MCF 10A (cell line): ENCODE results near the gene MYBL2. TPM values are rescaled to one million over a fixed set of nuclear protein-coding genes. Genes with fewer than 3 reads are reported as not detected.

Experiments
- BruUV-seq: library from RNA; stranded (reverse); fragments of 400-500 nt; replicated peaks from 2 replicates; lab custom pipeline; 2021; lab: Mats Ljungman, UMichigan
- CTCF ChIA-PET: fragments of 300-600 bp; sonication (Branson Sonifier 250); formaldehyde crosslinking; extraction: SDS; loops from one replicate; lab custom pipeline; 2021; ENCODE audit warnings: antibody characterized with exemption, inconsistent platforms; lab: Yijun Ruan, JAX
- POLR2A ChIA-PET: fragments of 300-600, 350-650 bp; sonication (Branson Sonifier 250); formaldehyde crosslinking; extraction: SDS; loops from one replicate; lab custom pipeline; 2020; ENCODE audit warnings: antibody characterized with exemption, inconsistent platforms; lab: Yijun Ruan, JAX
- DNase-seq: peaks from one replicate; pipeline ENCODE4 v3.0.0-alpha.2; 2018; ENCODE audit not compliant: unreplicated experiment
- H3K27ac Mint-ChIP-seq: one replicate; pipeline ENCODE4 v1.8.0; 2022; ENCODE audit warnings: mild to moderate bottlenecking, low read depth, mixed read lengths; ENCODE audit not compliant: unreplicated experiment
- H3K27me3 Mint-ChIP-seq: one replicate; pipeline ENCODE4 v1.8.0; 2022; ENCODE audit warnings: mixed read lengths; ENCODE audit not compliant: insufficient read depth, unreplicated experiment
- H3K36me3 Mint-ChIP-seq: one replicate; pipeline ENCODE4 v1.8.0; 2022; ENCODE audit warnings: mild to moderate bottlenecking, moderate library complexity, mixed read lengths; ENCODE audit not compliant: insufficient read depth, unreplicated experiment
- H3K4me1 Mint-ChIP-seq: one replicate; pipeline ENCODE4 v1.8.0; 2022; ENCODE audit warnings: mixed read lengths; ENCODE audit not compliant: insufficient read depth, unreplicated experiment
- H3K4me3 Mint-ChIP-seq: one replicate; pipeline ENCODE4 v1.8.0; 2022; ENCODE audit warnings: mild to moderate bottlenecking, moderate library complexity, mixed read lengths; ENCODE audit not compliant: unreplicated experiment
- H3K9me3 Mint-ChIP-seq: one replicate; pipeline ENCODE4 v1.8.0; 2022; ENCODE audit warnings: mixed read lengths; ENCODE audit not compliant: unreplicated experiment
- CTCF ChIP-seq: fragments of 200-600 bp; IDR thresholded peaks from one replicate; pipeline ENCODE4 v1.8.0; 2022; ENCODE audit warnings: antibody characterized with exemption, mild to moderate bottlenecking; ENCODE audit not compliant: unreplicated experiment
- intact Hi-C: fragments of 100-400 bp; cut with micrococcal nuclease; formaldehyde crosslinking; loops from 2 replicates; pipeline ENCODE4 v1.14.1; 2022
- total RNA-seq: library from RNA; stranded (reverse); gene quantifications from 2 replicates; pipeline ENCODE4 v1.2.3, GENCODE V29; 2022

The MYBL2 gene
- total RNA-seq, 1 experiment from 2014 or later, result 44.3 TPM

- Mint-ChIP-seq H3K4me3 (peak overlapping the region; percentile 63), H3K27ac (peak overlapping the region; percentile 55), H3K9me3 (no peaks in the 10 kb centered on the region), H3K27me3 (no peaks in the 10 kb centered on the region), H3K4me1 (peaks cover 9% of the 10 kb centered on the region), H3K36me3 (no peaks in the 10 kb centered on the region)
- BruUV-seq, result no TSS peak
- no peak for DNase-seq
- intact Hi-C loops, result no loop called here
- ChIA-PET CTCF (interaction anchor here (0.6 to 1.6 kb wide), 4 partner anchors 26 to 1630 kb away, joined by 3 to 6 read pairs (median 4); no protein-coding TSS in a partner anchor), POLR2A (interaction anchor here (0.5 to 0.9 kb wide), 4 partner anchors 26 to 1302 kb away, joined by 3 read pairs; no protein-coding TSS in a partner anchor)
- TF ChIP-seq CTCF, result no peak
These were observed 1.3 kb upstream of the MYBL2 start for GRCh38 chr20:43665466-43666176.

GRCh38 chr20:43667341-43668132 lies 623 bp downstream of the MYBL2 start:
- Mint-ChIP-seq H3K4me1 (peaks cover 9% of the 10 kb centered on the region), H3K9me3 (no peaks in the 10 kb centered on the region), H3K36me3 (no peaks in the 10 kb centered on the region), H3K27ac (no peak overlapping the region), H3K4me3 (peak overlapping the region; percentile 63), H3K27me3 (no peaks in the 10 kb centered on the region)
- POLR2A ChIA-PET, result interaction anchor here (0.9 to 1.0 kb wide), 2 partner anchors 132 to 210 kb away, joined by 3 read pairs; partner anchors contain the start of gene SRSF6
- no TSS peak for BruUV-seq
- no peak for TF ChIP-seq CTCF
- no peak for DNase-seq
- CTCF ChIA-PET, result interaction anchor here (0.6 to 1.5 kb wide), 2 partner anchors 70 to 129 kb away, joined by 3 to 6 read pairs; no protein-coding TSS in a partner anchor
- intact Hi-C loops, result no loop called here

- DNase-seq, result peak; percentile 82
- no peaks in the 10 kb centered on the region for H3K9me3 Mint-ChIP-seq
- peaks cover 9% of the 10 kb centered on the region for H3K4me1 Mint-ChIP-seq
- ChIA-PET CTCF (interaction anchor here (0.6 kb wide), 1 partner anchor 10 kb away, joined by 3 read pairs; no protein-coding TSS in a partner anchor), POLR2A (no interaction called here)
- H3K27ac Mint-ChIP-seq, result peak overlapping the region; percentile 9
- BruUV-seq, result no TSS peak
- H3K27me3 Mint-ChIP-seq, result no peaks in the 10 kb centered on the region
- intact Hi-C loops, result no loop called here
- no peak for TF ChIP-seq CTCF
- H3K36me3 Mint-ChIP-seq, result no peaks in the 10 kb centered on the region
- H3K4me3 Mint-ChIP-seq, result no peak overlapping the region
These were observed 2.4 kb downstream of the MYBL2 start for GRCh38 chr20:43669332-43669731.

- no peaks in the 10 kb centered on the region for H3K36me3 Mint-ChIP-seq
- TF ChIP-seq CTCF, result no peak
- intact Hi-C loops, result no loop called here
- ChIA-PET CTCF (interaction anchor here (0.6 to 1.3 kb wide), 5 partner anchors 79 to 223 kb away, joined by 3 to 5 read pairs (median 3); no protein-coding TSS in a partner anchor), POLR2A (interaction anchor here (1.0 kb wide), 1 partner anchor 212 kb away, joined by 3 read pairs; no protein-coding TSS in a partner anchor)
- peaks cover 9% of the 10 kb centered on the region for H3K4me1 Mint-ChIP-seq
- H3K4me3 Mint-ChIP-seq, result no peak overlapping the region
- no peaks in the 10 kb centered on the region for H3K27me3 Mint-ChIP-seq
- no peak overlapping the region for H3K27ac Mint-ChIP-seq
- H3K9me3 Mint-ChIP-seq, result no peaks in the 10 kb centered on the region
- no peak for DNase-seq
- no TSS peak for BruUV-seq
These were observed 3.5 kb downstream of the MYBL2 start for GRCh38 chr20:43670423-43670822.
